Activated CD8-positive, alpha-beta memory T cell treated with anti-CD3 and anti-CD28 coated beads, Interleukin-2, amount 50 U/mL, for 1 hour (primary cell): ENCODE data around the gene DMRT1.

Experiments
- DNase-seq: peaks from one replicate; pipeline ENCODE4 v3.0.0-alpha.2; 2020; ENCODE audit errors: extremely low read depth

DMRT1 gene

GRCh38 chr9:922171-922570, 80.7 kb downstream of the DMRT1 start:
- no peak for DNase-seq

DNA sequence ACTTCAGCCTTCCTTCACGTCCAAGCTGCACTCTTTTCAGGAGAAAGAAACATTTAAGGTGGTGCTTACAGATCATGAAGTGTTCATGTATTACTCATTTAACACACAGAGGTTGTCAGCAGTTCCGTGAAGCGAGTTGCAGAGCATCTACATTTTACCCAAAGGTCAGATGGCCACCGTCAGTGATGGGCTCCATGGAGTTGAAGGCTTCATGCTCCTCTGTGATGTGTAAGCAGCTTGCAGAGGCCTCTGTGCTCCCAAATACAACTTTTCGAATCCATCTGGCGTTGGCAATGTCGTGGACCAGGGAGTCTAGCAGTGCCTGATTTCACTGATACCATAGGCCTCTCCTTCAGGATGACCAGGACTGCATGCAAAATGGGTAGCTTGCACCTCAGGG, 81.2 kb downstream of the DMRT1 start:
- no peak for DNase-seq

DNA sequence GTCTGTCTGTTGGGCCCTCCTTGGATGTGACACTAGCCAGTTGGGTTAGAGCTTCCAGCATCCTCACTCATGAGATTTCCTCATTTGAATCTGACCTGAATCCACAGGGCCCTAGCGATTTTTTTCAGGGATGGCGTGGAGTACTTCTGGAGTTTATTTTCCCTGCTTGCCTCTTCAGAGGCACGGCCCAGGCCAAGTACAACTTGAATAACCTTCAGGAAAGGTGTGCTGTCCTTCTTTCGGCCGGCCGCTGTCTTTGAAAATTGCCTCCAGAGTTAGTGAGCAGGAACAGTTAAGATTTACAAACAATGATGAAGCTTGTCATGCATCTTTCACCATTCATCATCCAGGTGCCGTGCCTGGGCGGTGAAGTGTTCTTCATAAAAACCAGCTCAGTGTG, 85.5 kb downstream of the DMRT1 start:
- DNase-seq, result no peak

DNA sequence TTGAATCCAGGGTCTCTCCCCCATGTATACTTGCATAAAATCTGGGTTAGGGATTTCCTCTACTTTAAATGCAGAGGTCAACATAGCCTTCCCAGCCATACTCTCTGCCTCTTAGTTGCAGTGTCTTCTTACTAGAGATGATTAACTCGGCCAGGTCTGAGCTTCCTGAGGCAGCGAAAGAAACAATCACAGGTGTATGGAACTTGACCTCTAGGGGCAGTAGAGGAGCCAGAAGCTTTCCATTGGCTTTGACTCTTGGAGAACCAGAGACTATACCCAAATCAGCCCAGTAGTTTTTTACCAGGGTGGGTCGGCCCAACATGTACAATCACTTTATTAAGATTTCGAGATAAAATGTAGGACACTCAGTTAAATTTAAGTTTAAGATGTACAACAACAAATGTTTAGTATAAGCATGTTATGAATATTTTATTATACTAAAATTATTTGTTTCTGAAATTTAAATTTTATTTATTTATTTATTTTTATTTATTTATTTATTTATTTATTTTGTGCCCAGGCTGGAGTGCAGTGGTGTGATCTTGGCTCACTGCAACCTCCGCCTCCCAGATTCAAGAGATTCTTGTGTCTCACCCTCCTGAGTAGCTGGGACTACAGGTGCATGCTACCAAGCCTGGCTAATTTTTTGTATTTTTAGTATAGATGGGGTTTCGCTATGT, 87.0 kb downstream of the DMRT1 start:
- DNase-seq, result no peak

DNA sequence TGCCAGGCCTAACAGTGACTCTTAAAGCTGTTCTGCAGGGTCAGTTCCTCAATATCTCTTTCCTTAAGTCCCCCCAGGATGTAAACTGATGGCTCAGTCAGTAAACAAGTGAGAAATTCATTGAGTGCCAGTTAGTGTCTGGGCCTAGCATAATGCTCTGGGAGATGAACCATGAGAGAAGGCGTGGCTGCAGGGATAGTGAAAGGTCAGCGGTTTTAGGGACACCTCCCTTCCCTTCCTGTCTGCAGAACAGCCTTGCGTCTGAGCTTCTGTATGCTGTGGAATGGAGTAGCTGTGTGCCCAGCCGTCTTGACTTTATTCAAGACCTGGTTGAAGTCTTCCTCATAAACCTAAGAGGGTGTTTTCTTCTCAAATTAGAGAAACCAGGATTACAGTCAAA, 88.2 kb downstream of the DMRT1 start:
- no peak for DNase-seq

DNA sequence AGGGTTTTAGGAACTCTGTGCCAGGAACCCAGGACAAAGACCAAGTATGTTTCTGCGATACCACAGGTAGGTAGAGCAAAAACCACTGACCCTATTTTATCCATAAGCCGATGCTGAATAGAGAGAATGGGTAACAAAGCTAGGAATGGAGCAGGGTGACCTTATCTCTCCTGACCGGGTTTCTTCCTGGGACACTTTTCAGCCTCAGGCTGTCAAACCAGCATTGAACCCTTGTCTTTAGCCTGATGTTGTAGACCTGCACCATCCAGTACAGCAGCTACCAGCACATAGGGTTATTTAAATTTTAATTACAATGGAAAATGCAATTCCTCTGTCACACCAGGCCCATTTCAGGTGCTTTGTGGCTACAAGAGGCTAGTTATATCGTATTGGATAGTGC, 91.9 kb downstream of the DMRT1 start:
- DNase-seq, result no peak

DNA sequence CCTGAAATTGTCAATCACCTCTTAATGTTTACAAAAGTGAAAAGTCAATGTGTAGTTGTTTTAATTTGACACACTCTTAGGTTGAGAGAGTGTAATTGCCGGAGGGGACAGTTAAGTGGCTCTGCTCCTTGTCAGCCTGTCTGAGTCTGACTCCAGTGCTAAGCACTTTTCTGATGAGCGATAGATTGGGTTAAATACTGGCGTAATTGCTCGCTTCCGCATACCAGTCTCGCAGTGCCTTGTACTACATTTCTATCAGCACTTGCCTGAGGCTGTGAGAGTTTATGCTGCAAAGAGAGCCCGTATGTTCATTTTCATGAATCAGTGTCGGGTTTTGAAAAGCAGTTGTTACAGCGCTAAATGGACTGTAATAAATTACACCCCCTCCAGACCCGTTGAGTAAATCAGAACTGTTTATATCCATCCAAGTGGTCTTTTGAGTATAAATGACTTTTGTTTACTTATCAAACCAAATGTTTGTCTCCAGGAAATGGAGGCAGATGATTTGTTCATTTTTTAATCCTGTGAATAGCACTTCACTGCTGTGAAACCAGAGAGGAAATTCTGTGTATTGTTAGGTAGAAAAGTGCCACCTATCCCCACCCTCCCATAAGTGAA, 94.0 kb downstream of the DMRT1 start:
- DNase-seq, result no peak

DNA sequence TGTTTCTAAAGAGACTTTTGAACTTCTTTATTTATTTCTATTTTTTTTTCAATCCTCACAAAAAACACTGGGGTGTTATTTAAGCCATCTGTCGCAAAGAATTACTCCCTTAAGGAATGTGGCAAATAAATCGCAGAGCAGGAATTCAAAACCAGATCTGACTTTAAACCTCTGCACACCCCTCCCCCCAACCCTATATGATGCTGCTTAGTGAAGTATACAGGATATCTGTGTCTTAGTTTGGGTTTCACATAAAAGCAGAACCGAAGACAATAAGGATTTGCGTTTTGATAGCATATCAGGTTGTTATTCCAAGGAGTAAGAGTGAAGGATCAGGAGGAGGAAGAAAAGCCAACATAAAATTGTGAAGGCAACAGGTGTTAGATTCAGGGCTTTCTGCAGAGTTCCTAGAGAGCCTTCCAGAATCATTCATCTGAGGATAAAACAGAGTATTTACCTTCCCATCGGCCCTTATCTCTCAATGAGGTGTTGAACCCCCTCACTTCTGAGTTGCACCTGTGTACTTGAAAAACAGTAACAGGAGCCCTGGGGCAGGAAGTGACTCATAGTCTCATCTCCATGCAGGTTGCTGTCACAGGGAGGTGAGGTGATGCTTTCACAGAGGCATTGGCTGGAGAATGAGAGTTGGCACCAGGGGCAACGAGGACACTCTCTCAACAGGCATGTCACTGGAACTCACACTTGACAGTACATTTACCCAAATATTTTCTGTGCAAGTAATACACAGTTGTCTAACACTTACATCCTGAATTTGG, 101.5 kb downstream of the DMRT1 start:
- DNase-seq, result no peak

DNA sequence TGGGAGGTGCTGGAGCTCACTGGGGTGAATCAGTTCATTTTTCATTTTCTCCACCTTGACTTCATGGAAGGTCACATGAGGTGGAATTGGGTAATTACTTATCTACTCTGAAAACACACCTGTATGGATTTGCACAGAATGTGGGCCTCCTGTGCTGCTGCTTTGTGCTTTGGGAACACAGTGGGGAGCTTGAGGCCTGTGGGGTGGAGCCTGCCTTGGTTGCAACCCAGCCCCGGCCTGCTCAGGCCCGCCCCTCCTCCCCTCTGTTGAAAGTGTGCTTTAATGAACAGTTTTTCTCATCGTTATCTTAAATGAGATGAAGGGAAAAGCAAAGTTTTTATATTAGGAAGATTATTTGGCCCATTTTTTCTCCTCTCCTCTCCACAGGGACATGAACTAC, 106.5 kb downstream of the DMRT1 start:
- DNase-seq, result no peak

- no peak for DNase-seq
These were observed 107.0 kb downstream of the DMRT1 start for GRCh38 chr9:948497-948896.

DNA sequence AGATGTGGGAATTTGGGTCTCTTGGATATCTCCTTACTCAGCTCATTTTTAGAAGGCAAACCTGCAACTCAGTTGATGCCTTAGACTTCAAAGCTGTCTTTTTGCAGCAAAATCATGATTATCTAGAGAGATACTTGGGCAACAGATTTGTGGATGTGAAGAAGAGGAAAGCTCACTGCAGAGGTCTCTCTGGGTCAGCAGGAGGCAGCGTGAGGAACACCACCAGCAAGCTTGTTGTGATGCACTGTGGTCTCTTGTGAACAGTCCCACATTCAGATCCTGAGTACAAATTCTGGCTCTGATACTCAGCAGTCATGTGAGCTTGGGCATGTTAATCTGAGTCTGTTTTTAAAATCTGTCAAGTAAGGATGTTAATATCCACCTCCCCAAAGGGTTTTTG, 108.6 kb downstream of the DMRT1 start:
- DNase-seq, result no peak

DNA sequence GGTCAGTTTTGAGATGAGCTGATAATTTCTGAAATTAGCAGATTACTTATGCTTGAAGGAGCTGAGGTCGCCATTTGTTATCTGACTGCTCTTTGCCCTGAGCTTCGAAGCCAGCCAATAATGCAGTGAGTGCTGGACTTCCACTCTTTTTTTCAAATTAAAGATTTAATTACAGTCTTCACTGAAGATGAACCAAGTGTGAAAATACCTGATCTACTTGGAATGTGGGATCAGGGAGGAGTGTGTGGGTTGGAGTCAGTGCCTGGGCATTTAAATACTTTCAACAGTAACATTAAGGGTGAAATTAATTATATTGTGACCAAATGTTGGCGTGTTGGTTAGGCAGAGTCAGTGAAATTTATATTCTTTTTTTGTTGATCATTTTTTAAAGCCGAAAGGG, 111.0 kb downstream of the DMRT1 start:
- DNase-seq, result no peak

- DNase-seq, result no peak
These were observed 117.6 kb downstream of the DMRT1 start for GRCh38 chr9:959105-959504.

DNA sequence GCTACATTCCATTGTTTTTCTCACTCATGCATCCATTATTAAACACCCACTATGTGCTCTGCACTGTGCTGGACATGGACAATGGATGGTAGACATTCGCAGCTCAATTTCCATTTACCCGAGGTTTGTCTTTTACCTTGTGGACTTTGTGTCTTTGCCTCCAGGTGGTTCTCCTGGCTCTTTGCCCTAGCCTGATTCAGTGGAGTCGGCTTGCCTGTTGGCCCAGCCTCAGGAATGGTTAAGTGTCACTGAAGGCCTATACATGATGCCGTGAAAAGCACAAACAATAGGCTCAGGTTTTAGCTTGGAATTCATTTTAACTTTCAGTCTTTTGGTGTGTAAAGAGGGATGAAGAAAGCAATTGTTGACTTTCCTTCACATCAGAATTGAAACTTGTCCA, 118.4 kb downstream of the DMRT1 start:
- no peak for DNase-seq

DNA sequence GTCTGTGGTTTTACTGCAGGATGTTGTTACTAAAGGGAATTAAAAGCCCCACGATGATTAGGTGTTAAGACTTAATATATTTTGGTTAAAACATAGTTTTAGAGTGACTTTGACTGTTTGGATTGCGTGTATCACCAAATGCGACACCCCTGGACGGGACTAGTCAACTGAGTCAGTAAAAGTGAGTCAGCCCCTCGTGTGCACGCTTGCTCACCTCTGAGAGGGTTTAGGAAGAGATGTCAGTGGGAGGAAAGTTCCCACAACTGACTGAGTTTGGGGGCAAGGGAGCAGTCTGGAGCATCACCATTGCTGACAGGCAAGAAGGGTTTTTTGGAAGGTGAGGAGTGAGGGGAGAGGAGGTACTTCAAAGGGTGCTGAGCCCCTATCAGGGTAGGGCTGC, 120.5 kb downstream of the DMRT1 start:
- DNase-seq, result no peak

GRCh38 chr9:965497-965896, 124.0 kb downstream of the DMRT1 start:
- no peak for DNase-seq

DNA sequence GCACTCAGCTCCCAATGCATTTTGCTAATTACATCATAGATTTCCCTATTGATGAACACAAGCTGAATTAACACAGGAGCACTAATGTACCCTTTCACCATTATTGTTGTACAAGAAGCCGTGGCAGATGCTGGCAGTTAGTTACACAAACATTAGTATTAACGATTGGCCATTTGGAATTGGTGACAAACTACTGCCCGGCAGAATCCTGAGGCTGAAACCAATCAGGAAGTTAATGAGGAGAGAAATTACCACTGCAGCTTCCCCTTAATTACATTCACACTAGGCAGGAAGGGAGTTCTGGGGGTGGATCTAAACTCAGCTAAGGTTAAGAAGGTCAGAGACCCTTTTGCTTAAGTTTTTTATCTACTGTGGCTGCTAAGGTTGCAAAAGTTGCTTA, 125.4 kb downstream of the DMRT1 start:
- no peak for DNase-seq

DNA sequence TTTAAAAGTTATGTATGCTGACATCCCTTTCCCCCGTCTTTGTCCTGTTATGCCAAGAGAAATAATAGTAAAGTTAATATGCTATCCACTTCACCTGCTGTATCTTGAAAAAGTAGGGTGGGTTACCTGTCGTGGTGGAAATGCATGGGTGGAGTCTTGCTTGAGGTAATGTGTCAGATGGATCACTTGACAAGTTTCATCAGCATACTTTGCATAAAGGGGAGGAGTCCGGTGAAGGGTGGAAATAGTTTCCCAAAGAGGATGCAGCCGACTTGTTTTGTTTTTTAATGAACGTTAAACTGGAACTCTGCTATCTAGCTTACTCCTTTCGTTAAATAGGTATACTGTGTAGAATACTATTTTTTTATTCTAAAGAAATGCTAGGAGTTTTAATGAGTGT, 125.9 kb downstream of the DMRT1 start:
- no peak for DNase-seq

- DNase-seq, result no peak
These were observed 126.6 kb downstream of the DMRT1 start for GRCh38 chr9:967903-968641.

- DNase-seq, result no peak
These were observed 128.0 kb downstream of the DMRT1 start for GRCh38 chr9:969310-970150.

- DNase-seq, result no peak
These were observed 128.9 kb downstream of the DMRT1 start for GRCh38 chr9:970151-970996.
